HG03280 (cell line): ENCODE results near the gene CLDN4.
"Not testable (repeated sequence)": the region's sequence is repeated elsewhere in the genome, so short reads cannot be mapped to it uniquely, and the experiment has no call there.

ENCODE experiments used
- ATAC-seq: cut with Tn5 transposase; IDR thresholded peaks from one replicate; pipeline ENCODE4 v1.9.1; 2021; ENCODE audit warnings: mild to moderate bottlenecking, moderate library complexity; ENCODE audit not compliant: unreplicated experiment

CLDN4 gene

GRCh38 chr7:73830681-73831583, at the start of gene CLDN4:
Gene CLDN4 (plus strand): TSS chr7:73830996. CDS start chr7:73831202, 206 bp downstream.
- no peak for ATAC-seq

GRCh38 chr7:73786588-73786987, 44.2 kb upstream of the CLDN4 start:
- ATAC-seq = no peak

GRCh38 chr7:73787786-73788048, 43.1 kb upstream of the CLDN4 start:
- ATAC-seq = not testable (repeated sequence)

- no peak for ATAC-seq
Observed at GRCh38 chr7:73789051-73789450, 41.7 kb upstream of the CLDN4 start.

GRCh38 chr7:73791170-73791690, 39.6 kb upstream of the CLDN4 start:
- ATAC-seq = not testable (repeated sequence)

GRCh38 chr7:73795188-73795587, 35.6 kb upstream of the CLDN4 start:
- ATAC-seq = not testable (repeated sequence)

- not testable (repeated sequence) for ATAC-seq
Observed at GRCh38 chr7:73796656-73797055, 34.1 kb upstream of the CLDN4 start.

- ATAC-seq = not testable (repeated sequence)
Observed at GRCh38 chr7:73797176-73797575, 33.6 kb upstream of the CLDN4 start.

- no peak for ATAC-seq
Observed at GRCh38 chr7:73799282-73800141, 31.3 kb upstream of the CLDN4 start.

GRCh38 chr7:73801577-73801976, 29.2 kb upstream of the CLDN4 start:
- ATAC-seq = no peak

- no peak for ATAC-seq
Observed at GRCh38 chr7:73802459-73802858, 28.3 kb upstream of the CLDN4 start.

GRCh38 chr7:73809467-73809951, 21.3 kb upstream of the CLDN4 start:
- ATAC-seq = no peak

- no peak for ATAC-seq
Observed at GRCh38 chr7:73810998-73811360, 19.8 kb upstream of the CLDN4 start.

- ATAC-seq = no peak
Observed at GRCh38 chr7:73811760-73812168, 19.0 kb upstream of the CLDN4 start.

- no peak for ATAC-seq
Observed at GRCh38 chr7:73812996-73813395, 17.8 kb upstream of the CLDN4 start.

- no peak for ATAC-seq
Observed at GRCh38 chr7:73815436-73815835, 15.4 kb upstream of the CLDN4 start.

GRCh38 chr7:73817121-73817520, 13.7 kb upstream of the CLDN4 start:
- ATAC-seq = no peak

- no peak for ATAC-seq
Observed at GRCh38 chr7:73820013-73820412, 10.8 kb upstream of the CLDN4 start.

- not testable (repeated sequence) for ATAC-seq
Observed at GRCh38 chr7:73821597-73822285, 9.1 kb upstream of the CLDN4 start.

GRCh38 chr7:73822319-73823173, 8.2 kb upstream of the CLDN4 start:
- no peak for ATAC-seq
